T-helper 1 cell (primary cell): ENCODE results near the gene EPS8L3.
"Not testable (repeated sequence)": the region's sequence is repeated elsewhere in the genome, so short reads cannot be mapped to it uniquely, and the experiment has no call there.

Source experiments
- DNase-seq, 5 donors: peaks; one replicate each; pipeline ENCODE4 v3.0.0-alpha.2; 2012 to 2020
- total RNA-seq, 4 donors: gene quantifications; one replicate each; lab custom pipeline; 2026; lab: John Stamatoyannopoulos, UW

Gene EPS8L3
- total RNA-seq = 0 reads per million in 4 donors

GRCh38 chr1:109763646-109764415, at the start of gene EPS8L3:
Gene EPS8L3, minus strand, starts transcription at chr1:109763923. Its CDS starts 2,174 bp downstream, at chr1:109761749.
- no peak for DNase-seq

- no peak for DNase-seq
Observed at GRCh38 chr1:109812691-109813393, 49.1 kb upstream of the EPS8L3 start.

GRCh38 chr1:109808703-109809102, 45.0 kb upstream of the EPS8L3 start:
- no peak for DNase-seq

GRCh38 chr1:109807822-109808680, 44.3 kb upstream of the EPS8L3 start:
- no peak for DNase-seq

GRCh38 chr1:109807402-109807801, 43.7 kb upstream of the EPS8L3 start:
- no peak for DNase-seq

GRCh38 chr1:109806733-109807400, 43.1 kb upstream of the EPS8L3 start:
- DNase-seq = no peak

GRCh38 chr1:109805486-109806165, 41.9 kb upstream of the EPS8L3 start:
- no peak for DNase-seq

GRCh38 chr1:109804660-109805059, 40.9 kb upstream of the EPS8L3 start:
- no peak for DNase-seq

GRCh38 chr1:109803901-109804331, 40.2 kb upstream of the EPS8L3 start:
- DNase-seq = no peak

- no peak for DNase-seq
Observed at GRCh38 chr1:109802901-109803561, 39.3 kb upstream of the EPS8L3 start.

- peak in 4 of 5 donors; percentile 25 to 87 (median 42) for DNase-seq
Observed at GRCh38 chr1:109802136-109802900, 38.6 kb upstream of the EPS8L3 start.

- DNase-seq = no peak
Observed at GRCh38 chr1:109801791-109802135, 38.0 kb upstream of the EPS8L3 start.

- DNase-seq = no peak
Observed at GRCh38 chr1:109800291-109800690, 36.6 kb upstream of the EPS8L3 start.

GRCh38 chr1:109799445-109799844, 35.7 kb upstream of the EPS8L3 start:
- no peak for DNase-seq

GRCh38 chr1:109797303-109797595, 33.5 kb upstream of the EPS8L3 start:
- not testable (repeated sequence) for DNase-seq

- peak in 1 of 5 donors; percentile 50 for DNase-seq
Observed at GRCh38 chr1:109796484-109797302, 33.0 kb upstream of the EPS8L3 start.

GRCh38 chr1:109794319-109795132, 30.8 kb upstream of the EPS8L3 start:
- no peak for DNase-seq

- DNase-seq = no peak
Observed at GRCh38 chr1:109793486-109794318, 30.0 kb upstream of the EPS8L3 start.
